SH-SY5Y (cell line): ENCODE data around the gene CSAG3.
"Not testable (repeated sequence)": the region's sequence is repeated elsewhere in the genome, so short reads cannot be mapped to it uniquely, and the experiment has no call there.

Experiments
- GATA2 ChIP-seq: IDR thresholded peaks from 2 replicates; pipeline ENCODE4 v1.6.1; 2011; ENCODE audit warnings: mild to moderate bottlenecking, low read depth, low read length
- GATA3 ChIP-seq: IDR thresholded peaks from 2 replicates; pipeline ENCODE4 v1.6.1; 2011; ENCODE audit warnings: low read depth, mild to moderate bottlenecking, low read length, moderate library complexity

CSAG3 gene

DNA sequence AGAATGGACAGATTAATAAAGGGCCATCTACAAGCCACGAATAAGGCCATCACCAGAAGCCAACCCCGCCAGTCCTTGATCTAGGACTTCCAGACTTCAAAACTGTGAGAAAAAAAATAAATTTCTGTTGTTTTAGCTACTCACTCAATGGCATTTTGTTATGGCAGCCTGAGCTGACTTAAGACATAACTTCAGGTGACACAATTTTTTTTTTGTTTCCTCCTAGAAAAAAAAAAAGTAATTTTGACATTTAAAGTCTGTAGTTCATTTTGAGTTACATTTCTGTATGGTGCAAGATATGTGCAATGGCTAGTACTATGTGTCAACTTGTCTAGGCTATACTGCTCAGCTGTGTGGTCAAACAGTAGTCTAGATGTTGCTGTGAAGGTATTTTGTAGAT is at the start of gene CSAG3:
CSAG3 (plus strand) TSS at position 301 of the 400 bp plus-strand sequence.
- TF ChIP-seq GATA3, GATA2: not testable (repeated sequence)

DNA sequence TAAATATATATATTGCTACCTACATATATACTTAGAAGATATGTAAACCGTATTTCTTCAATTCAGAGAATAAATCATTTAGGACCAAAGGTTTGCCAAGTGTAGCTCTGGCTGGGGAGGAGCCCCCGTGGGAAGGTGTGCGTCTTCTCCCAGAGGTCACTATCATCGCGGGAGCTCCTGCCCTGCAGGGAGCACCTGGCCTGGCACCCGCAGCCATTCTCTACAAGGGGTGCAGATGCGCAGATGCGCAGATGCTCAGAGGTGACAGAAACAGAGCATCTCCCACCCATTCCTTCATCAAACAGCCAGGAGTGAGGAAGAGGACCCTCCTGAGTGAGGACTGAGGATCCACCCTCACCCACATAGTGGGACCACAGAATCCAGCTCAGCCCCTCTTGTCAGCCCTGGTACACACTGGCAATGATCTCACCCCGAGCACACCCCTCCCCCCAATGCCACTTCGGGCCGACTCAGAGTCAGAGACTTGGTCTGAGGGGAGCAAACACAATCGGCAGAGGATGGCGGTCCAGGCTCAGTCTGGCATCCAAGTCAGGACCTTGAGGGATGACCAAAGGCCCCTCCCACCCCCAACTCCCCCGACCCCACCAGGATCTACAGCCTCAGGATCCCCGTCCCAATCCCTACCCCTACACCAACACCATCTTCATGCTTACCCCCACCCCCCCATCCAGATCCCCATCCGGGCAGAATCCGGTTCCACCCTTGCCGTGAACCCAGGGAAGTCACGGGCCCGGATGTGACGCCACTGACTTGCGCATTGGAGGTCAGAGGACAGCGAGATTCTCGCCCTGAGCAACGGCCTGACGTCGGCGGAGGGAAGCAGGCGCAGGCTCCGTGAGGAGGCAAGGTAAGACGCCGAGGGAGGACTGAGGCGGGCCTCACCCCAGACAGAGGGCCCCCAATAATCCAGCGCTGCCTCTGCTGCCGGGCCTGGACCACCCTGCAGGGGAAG is 44.9 kb upstream of the CSAG3 start, which contains the start of gene MAGEA2B:
MAGEA2B (plus strand) TSS at position 814 of the 973 bp plus-strand sequence. CDS start 2,479 bp downstream, outside the sequence.
- not testable (repeated sequence) for TF ChIP-seq GATA2, GATA3

DNA sequence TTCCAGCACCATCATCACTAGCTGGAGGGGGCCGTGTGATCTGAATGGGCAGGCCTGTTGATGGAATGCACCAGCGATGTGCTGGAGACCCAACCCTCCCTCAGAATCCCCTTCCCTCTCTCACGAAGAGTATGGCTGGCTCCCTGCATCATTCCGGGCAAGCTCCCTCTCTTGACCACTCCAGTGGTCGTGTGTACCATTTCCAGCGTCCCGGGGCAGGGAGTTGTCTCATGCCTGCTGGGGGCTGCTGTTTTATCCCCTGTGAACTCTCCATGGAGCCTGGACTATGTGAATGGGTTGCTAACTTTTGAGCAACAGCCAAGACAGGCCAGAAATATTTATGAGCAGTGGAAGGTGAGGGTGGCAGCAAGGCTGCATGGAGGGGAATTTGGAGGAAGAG is 33.6 kb upstream of the CSAG3 start:
- TF ChIP-seq GATA3 = no peak
- no peak for TF ChIP-seq GATA2

DNA sequence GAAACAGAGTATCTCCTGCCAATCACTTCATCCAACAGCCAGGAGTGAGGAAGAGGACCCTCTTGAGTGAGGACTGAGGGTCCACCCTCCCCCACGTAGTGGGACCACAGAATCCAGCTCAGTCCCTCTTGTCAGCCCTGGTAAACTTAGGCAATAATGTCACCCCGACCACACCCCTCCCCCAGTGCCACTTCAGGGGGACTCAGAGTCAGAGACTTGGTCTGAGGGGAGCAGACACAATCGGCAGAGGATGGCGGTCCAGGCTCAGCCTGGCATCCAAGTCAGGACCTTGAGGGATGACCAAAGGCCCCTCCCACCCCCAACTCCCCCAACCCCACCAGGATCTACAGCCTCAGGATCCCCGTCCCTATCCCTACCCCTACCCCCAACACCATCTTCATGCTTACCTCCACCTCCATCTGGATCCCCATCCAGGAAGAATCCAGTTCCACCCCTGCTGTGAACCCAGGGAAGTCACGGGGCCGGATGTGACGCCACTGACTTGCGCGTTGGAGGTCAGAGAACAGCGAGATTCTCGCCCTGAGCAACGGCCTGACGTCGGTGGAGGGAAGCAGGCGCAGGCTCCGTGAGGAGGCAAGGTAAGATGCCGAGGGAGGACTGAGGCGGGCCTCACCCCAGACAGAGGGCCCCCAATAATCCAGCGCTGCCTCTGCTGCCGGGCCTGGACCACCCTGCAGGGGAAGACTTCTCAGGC is 25.6 kb upstream of the CSAG3 start, which contains the start of the genes CSAG1 and MAGEA12:
CSAG1 (minus strand) TSS at position 461 of the 715 bp plus-strand sequence. CDS start 1,261 bp downstream, outside the sequence.
MAGEA12 (plus strand) TSS at position 497 of the 715 bp plus-strand sequence. CDS start 2,405 bp downstream, outside the sequence.
- no peak for TF ChIP-seq GATA3
- no peak for TF ChIP-seq GATA2

DNA sequence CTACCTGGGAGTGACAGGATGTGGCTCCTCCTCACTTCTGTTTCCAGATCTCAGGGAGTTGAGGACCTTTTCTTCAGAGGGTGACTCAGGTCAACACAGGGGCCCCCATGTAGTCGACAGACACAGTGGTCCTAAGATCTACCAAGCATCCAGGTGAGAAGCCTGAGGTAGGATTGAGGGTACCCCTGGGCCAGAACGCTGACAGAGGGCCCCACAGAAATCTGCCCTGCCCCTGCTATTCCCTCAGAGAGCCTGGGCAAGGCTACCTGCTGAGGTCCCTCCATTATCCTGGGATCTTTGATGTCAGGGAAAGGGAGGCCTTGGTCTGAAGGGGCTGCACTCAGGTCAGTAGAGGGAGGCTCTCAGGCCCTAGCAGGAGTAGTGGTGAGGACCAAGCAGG is 23.9 kb upstream of the CSAG3 start:
- no peak for TF ChIP-seq GATA2
- no peak for TF ChIP-seq GATA3

DNA sequence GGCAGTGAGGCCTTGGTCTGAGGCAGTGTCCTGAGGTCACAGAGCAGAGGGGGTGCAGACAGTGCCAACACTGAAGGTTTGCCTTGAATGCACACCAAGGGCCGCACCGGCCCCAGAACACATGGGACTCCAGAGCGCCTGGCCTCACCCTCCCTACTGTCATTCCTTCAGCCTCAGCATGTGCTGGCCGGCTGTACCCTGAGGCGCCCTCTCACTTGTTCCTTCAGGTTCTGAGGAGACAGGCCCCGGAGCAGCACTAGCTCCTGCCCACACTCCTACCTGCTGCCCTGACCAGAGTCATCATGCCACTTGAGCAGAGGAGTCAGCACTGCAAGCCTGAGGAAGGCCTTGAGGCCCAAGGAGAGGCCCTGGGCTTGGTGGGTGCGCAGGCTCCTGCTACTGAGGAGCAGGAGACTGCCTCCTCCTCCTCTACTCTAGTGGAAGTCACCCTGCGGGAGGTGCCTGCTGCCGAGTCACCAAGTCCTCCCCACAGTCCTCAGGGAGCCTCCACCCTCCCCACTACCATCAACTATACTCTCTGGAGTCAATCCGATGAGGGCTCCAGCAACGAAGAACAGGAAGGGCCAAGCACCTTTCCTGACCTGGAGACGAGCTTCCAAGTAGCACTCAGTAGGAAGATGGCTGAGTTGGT is 23.0 kb upstream of the CSAG3 start:
- no peak for TF ChIP-seq GATA2
- no peak for TF ChIP-seq GATA3

DNA sequence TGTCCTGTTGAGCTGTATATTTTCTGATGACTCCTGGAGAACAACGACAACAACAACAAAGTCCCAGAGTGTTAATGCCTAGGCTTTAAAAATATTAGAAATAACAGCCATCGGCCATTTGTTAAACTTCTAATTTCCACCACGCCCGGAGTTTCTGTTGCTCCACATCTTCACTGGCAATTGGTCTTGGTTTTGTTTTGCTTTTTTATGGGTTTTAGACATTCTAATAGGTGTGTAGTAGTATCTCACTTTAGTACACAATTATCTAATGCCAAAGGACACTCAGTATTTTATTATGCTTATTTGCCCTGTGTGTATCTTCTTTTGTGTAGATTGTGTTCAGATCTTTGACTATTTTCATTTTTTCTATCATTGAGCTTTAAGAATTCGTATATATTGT is 20.5 kb upstream of the CSAG3 start:
- no peak for TF ChIP-seq GATA2
- TF ChIP-seq GATA3 = no peak

DNA sequence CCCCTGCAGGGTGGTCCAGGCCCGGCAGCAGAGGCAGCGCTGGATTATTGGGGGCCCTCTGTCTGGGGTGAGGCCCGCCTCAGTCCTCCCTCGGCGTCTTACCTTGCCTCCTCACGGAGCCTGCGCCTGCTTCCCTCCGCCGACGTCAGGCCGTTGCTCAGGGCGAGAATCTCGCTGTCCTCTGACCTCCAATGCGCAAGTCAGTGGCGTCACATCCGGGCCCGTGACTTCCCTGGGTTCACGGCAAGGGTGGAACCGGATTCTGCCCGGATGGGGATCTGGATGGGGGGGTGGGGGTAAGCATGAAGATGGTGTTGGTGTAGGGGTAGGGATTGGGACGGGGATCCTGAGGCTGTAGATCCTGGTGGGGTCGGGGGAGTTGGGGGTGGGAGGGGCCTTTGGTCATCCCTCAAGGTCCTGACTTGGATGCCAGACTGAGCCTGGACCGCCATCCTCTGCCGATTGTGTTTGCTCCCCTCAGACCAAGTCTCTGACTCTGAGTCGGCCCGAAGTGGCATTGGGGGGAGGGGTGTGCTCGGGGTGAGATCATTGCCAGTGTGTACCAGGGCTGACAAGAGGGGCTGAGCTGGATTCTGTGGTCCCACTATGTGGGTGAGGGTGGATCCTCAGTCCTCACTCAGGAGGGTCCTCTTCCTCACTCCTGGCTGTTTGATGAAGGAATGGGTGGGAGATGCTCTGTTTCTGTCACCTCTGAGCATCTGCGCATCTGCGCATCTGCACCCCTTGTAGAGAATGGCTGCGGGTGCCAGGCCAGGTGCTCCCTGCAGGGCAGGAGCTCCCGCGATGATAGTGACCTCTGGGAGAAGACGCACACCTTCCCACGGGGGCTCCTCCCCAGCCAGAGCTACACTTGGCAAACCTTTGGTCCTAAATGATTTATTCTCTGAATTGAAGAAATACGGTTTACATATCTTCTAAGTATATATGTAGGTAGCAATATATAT is 5.0 kb upstream of the CSAG3 start, which contains the start of gene MAGEA2:
MAGEA2 (minus strand) TSS at position 157 of the 965 bp plus-strand sequence. CDS start 2,479 bp downstream, outside the sequence.
- not testable (repeated sequence) for TF ChIP-seq GATA2, GATA3

DNA sequence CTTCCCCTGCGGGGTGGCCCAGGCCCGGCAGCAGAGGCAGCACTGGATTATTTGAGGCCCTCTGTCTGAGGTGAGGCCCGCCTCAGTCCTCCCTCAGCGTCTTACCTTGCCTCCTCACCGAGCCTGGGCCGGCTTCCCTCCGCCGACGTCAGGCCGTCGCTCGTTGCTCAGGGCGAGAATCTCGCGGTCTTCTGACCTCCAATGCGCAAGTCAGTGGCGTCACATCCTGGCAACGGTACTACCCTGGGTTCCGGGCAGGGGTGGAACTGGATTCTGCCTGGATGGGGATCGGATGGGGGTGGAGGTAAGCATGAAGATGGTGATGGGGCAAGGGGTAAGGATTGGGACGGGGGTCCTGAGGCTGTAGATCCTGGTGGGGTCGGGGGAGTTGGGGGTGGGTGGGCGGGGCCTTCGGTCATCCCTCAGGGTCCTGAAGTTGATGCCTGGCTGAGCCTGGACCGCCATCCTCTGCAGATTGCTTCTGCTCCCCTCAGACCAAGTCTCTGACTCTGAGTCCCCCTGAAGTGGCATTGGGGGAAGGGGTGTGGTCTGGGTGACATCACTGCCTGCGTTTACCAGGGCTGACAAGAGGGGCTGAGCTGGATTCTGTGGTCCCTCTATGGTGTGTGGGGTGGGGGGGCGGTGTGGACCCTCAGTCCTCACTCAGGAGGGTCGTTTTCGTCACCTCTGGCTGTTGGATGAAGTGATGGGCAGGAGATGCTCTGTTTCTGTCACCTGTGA is 10.7 kb downstream of the CSAG3 start, which contains the start of gene MAGEA6:
MAGEA6 (minus strand) TSS at position 141 of the 741 bp plus-strand sequence. CDS start 2,039 bp downstream, outside the sequence.
- not testable (repeated sequence) for TF ChIP-seq GATA3, GATA2

DNA sequence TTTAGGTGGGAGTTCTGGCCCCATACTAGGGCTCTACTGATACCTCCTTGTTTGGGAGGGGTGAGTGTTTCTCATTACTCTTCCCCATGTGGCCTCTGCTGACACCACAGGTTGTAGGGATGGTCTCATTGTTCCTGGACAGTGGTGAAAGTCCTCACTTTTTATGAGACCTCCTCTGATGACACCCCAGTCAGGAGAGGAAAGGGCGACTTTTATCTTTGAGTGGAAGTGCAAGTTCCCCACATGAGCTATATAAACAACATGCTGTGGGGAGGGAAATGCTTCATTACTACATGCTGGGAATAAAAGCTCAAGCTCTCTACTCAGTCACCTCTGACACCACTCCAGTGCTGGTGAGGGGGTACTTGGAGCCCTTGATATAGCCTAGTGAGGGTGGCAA is 39.9 kb downstream of the CSAG3 start:
- no peak for TF ChIP-seq GATA3
- no peak for TF ChIP-seq GATA2

DNA sequence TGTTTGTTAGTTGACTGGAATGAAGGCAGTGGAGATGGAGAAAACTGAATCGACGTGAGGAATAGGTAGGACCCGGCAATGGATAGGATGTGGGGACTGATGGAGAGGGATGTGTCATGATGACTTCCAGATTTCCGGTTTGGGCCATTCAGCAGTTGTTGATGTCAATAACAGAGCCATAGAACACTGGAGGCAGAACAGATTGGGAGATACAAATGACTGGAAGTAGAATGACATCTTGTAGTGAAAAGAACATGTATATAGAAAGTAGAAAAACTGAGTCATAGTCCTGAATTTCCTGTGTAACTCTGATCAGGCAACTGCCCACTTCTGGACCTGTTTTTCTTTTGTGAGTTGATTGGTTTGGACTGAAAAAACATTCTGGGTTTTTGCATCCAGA is 47.0 kb downstream of the CSAG3 start:
- TF ChIP-seq GATA2 = no peak
- no peak for TF ChIP-seq GATA3
